Heart left ventricle (tissue), 16 donors: ENCODE data around the gene HIGD1C. TPM values are rescaled to one million over a fixed set of nuclear protein-coding genes. Genes with fewer than 3 reads are reported as not detected.

Source experiments
- ATAC-seq, 4 donors: fragments of 200-7000 bp; cut with Tn5 transposase; one replicate each; pipeline ENCODE4 v1.9.1; 2020 to 2022; ENCODE audit warnings: moderate library complexity in 4 of 4, mild to moderate bottlenecking in 3 of 4, moderate number of reproducible peaks in 1 of 4
- DNase-seq, 5 donors: peaks; one replicate each; pipeline ENCODE4 v3.0.0-alpha.2; 2020
- H3K27ac ChIP-seq, 12 donors: fragments of 200-600 bp; sonication (generic) in 4 of 12; one replicate each; pipeline versions ENCODE4 v1.5.0 to v1.8.0; 2016 to 2022; ENCODE audit warnings: mild to moderate bottlenecking in 2 of 12
- H3K27me3 ChIP-seq, 9 donors: fragments of 200-600 bp; sonication (generic) in 2 of 9; one replicate each; pipeline versions ENCODE4 v1.5.1 to v1.8.0; 2016 to 2022; ENCODE audit warnings: mild to moderate bottlenecking in 3 of 9
- H3K36me3 ChIP-seq, 9 donors: fragments of 200-600 bp; sonication (generic) in 2 of 9; one replicate each; pipeline versions ENCODE4 v1.5.0 to v1.8.0; 2018 to 2022; ENCODE audit warnings: mild to moderate bottlenecking in 2 of 9
- H3K4me1 ChIP-seq, 12 donors: fragments of 200-600 bp; sonication (generic) in 4 of 12; one replicate each; pipeline versions ENCODE4 v1.5.0 to v1.8.0; 2016 to 2022; ENCODE audit warnings: mild to moderate bottlenecking in 3 of 12
- H3K4me3 ChIP-seq, 12 donors: fragments of 200-600 bp; sonication (generic) in 4 of 12; one replicate each; pipeline versions ENCODE4 v1.5.0 to v1.8.0; 2017 to 2022; ENCODE audit warnings: mild to moderate bottlenecking in 9 of 12, moderate library complexity in 4 of 12
- H3K9me3 ChIP-seq, 12 donors: fragments of 200-600 bp; sonication (generic) in 4 of 12; one replicate each; pipeline versions ENCODE4 v1.5.0 to v1.8.0; 2016 to 2022; ENCODE audit warnings: mild to moderate bottlenecking in 1 of 12
- POLR2A ChIP-seq, 2 donors: fragments of 450-650 bp; IDR thresholded peaks; one replicate each; pipeline ENCODE4 v1.6.1; 2017; ENCODE audit warnings: antibody characterized with exemption in 2 of 2, mild to moderate bottlenecking in 2 of 2, moderate library complexity in 2 of 2
- WGBS, 4 donors: extraction: QIAGEN DNeasy Blood & Tissue Kit in 2 of 4; methylation state at CpG; one replicate each; pipeline versions ENCODE4 v1.1.5 to v1.1.7; 2013 to 2018; 5-methylcytosine and 5-hydroxymethylcytosine counted together
- intact Hi-C, 10 donors: fragments of 100-400 bp; cut with DNase I; formaldehyde crosslinking; loops; one replicate each; pipeline versions ENCODE4 v1.11.1 to v1.14.2; 2022
- polyA plus RNA-seq, 2 donors: library from polyadenylated mRNA; stranded (reverse); fragments of 200-250 nt; gene quantifications; one replicate each; pipeline ENCODE4 v1.2.3, GENCODE V29; 2013
- total RNA-seq, 9 donors: library from RNA; depleted of rRNA in 2 of 9; stranded (reverse); fragments of >200 nt in 2 of 9; fragmentation: NEBNext Ultra II Directional in 3 of 9; extraction: Animal tissue kit (Norgen Biotek cat#: 25700) in 3 of 9; gene quantifications; one replicate each; pipeline versions ENCODE4 v1.1.0 to v1.2.4, GENCODE V29; 2016 to 2023
- TF ChIP-seq, protein P1 (sequence below), 12 donors: fragments of 200-600 bp; sonication (generic) in 4 of 12; IDR thresholded peaks; one replicate each; pipeline versions ENCODE4 v1.5.0 to v1.8.0; 2018 to 2022; ENCODE audit warnings: antibody characterized with exemption in 12 of 12, mild to moderate bottlenecking in 5 of 12
- donor health status: ischemic (EF 13 %, LVEDD 7.1; RV severe dilation, severe dysfunction).
- donor health status: healthy with polysubstance abuse.
- donor health status: DM: no; HTN: yes; CAD: no.
- donor health status: DM: no; HTN: no; CAD: no.
- donor health status: ischemic (EF 25% LVEDD 6.9; RV normal size, moderate dysfunction).
- donor health status: ischemic (EF 25% LVEDD 5.7; RV mildly dilated, moderate dysfunction).
- donor health status: healthy.
- donor health status: DM: yes; HTN: yes; CAD: no.
- donor health status: ischemic (EF 35%, LVEDD 5.7; RV mildly dilated, moderate dysfunction).
- donor health status: nonischemic (EF 11% LVEDD 7.7; RV severe dilation, severe dysfunction).
- donor health status: DM: yes; HTN: yes; CAD: no.
- donor health status: PGD.
- donor health status: ischemic (EF 29% LVEDD 5.4; RV normal size, mild dysfunction).
- donor health status: nonischemic (EF 23%, LVEDD 6.1; RV moderate dilation, normal function).

The HIGD1C gene
- total and polyA plus RNA-seq, 11 donors, result not detected

- Histone ChIP-seq H3K9me3 (no peaks in the 10 kb centered on the region), H3K27ac (peak overlapping the region in 2 of 12 donors; percentile 9 to 29), H3K4me1 (peaks cover 0 to 18% (median 7%) of the 10 kb centered on the region in 12 donors), H3K27me3 (no peaks in the 10 kb centered on the region), H3K4me3 (no peak overlapping the region), H3K36me3 (peaks cover 0 to 96% (median 81%) of the 10 kb centered on the region in 9 donors)
- intact Hi-C loops, result loop anchor here in 1 of 10 donors (5.0 kb wide), 1 partner anchor 223 kb away; no protein-coding TSS in a partner anchor
- no peak for ATAC-seq
- WGBS, 4 donors, result 81 to 94% (median 87%) methylated on average over 3 of the region's 3 CpGs
- TF ChIP-seq, protein P1, sequence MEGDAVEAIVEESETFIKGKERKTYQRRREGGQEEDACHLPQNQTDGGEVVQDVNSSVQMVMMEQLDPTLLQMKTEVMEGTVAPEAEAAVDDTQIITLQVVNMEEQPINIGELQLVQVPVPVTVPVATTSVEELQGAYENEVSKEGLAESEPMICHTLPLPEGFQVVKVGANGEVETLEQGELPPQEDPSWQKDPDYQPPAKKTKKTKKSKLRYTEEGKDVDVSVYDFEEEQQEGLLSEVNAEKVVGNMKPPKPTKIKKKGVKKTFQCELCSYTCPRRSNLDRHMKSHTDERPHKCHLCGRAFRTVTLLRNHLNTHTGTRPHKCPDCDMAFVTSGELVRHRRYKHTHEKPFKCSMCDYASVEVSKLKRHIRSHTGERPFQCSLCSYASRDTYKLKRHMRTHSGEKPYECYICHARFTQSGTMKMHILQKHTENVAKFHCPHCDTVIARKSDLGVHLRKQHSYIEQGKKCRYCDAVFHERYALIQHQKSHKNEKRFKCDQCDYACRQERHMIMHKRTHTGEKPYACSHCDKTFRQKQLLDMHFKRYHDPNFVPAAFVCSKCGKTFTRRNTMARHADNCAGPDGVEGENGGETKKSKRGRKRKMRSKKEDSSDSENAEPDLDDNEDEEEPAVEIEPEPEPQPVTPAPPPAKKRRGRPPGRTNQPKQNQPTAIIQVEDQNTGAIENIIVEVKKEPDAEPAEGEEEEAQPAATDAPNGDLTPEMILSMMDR (IDR thresholded peaks at IDR 0.05), result no peak
- no peak for TF ChIP-seq POLR2A (IDR thresholded peaks at IDR 0.05)
- no peak for DNase-seq
These were observed 38.4 kb downstream of the HIGD1C start for GRCh38 chr12:50990791-50991190.

DNA sequence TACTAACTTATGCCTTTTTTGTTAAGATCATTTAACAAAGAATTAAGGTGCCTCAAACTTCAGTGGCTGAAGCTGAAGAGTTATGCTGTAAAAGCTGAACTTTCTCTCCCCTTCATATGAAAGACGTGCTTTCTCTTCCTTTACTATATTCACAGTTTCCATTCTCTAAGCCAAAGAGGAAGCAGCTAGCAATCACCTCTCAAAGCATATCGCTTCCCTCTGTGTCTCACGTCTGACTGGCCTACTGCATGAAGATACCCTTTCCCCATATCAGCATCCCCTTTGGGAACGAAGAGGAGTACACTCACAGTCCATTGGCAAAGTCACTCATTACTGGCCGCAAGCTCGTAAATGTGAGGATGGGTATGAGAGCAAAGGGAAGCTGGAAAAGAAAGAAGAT, 38.9 kb downstream of the HIGD1C start:
- Histone ChIP-seq H3K4me3 (no peak overlapping the region), H3K9me3 (no peaks in the 10 kb centered on the region), H3K4me1 (peaks cover 0 to 13% (median 4%) of the 10 kb centered on the region in 12 donors), H3K36me3 (peaks cover 0 to 100% (median 86%) of the 10 kb centered on the region in 9 donors), H3K27ac (peak overlapping the region in 2 of 12 donors; percentile 9 to 29), H3K27me3 (no peaks in the 10 kb centered on the region)
- ATAC-seq (no peak), DNase-seq (no peak)
- intact Hi-C loops, result loop anchor here in 1 of 10 donors (5.0 kb wide), 1 partner anchor 224 kb away; no protein-coding TSS in a partner anchor
- TF ChIP-seq, protein P1 (IDR thresholded peaks at IDR 0.05), result no peak
- no peak for TF ChIP-seq POLR2A (IDR thresholded peaks at IDR 0.05)
- 68 to 80% (median 73%) methylated on average over 6 of the region's 6 CpGs for WGBS, 4 donors

DNA sequence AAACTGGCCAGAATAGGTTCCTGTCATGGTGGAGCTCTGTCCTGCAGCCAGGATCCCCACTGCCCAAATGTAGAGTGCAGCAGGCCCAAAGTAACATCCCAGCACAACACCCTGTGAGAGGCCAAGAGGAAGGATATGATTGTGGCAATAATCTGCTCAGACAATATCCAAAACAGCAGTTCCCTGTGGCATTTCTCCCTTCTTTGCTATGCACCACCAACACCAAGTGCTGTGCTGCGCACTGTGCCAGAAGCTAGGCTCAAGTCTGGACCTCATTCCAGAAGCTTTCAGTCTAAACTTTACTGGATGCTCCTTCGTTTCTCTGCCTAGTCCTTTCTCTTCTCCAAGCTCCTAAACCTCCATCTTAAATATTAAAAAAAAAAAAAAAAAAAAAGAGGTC, 40.5 kb downstream of the HIGD1C start:
- WGBS, 4 donors, result 19 to 72% (median 21%) methylated on average over 2 of the region's 2 CpGs
- TF ChIP-seq, protein P1 (IDR thresholded peaks at IDR 0.05), result no peak
- TF ChIP-seq POLR2A (IDR thresholded peaks at IDR 0.05), result no peak
- Histone ChIP-seq H3K27me3 (no peaks in the 10 kb centered on the region), H3K9me3 (no peaks in the 10 kb centered on the region), H3K4me1 (peaks cover 0 to 5% (median 0%) of the 10 kb centered on the region in 12 donors), H3K27ac (no peak overlapping the region), H3K36me3 (peaks cover 0 to 100% (median 93%) of the 10 kb centered on the region in 9 donors), H3K4me3 (no peak overlapping the region)
- DNase-seq (peak in 3 of 5 donors; percentile 11 to 59 (median 26)), ATAC-seq (peak in 3 of 4 donors; percentile 10 to 39 (median 22))
- intact Hi-C loops, result loop anchor here in 1 of 10 donors (5.0 kb wide), 1 partner anchor 226 kb away; no protein-coding TSS in a partner anchor

GRCh38 chr12:50999093-50999492, 46.7 kb downstream of the HIGD1C start:
- ATAC-seq, result peak in 1 of 4 donors; percentile 44
- DNase-seq, result no peak
- 81 to 93% (median 92%) methylated on average over 4 of the region's 4 CpGs for WGBS, 4 donors

More at GRCh38 chr12:50999093-50999492, 46.7 kb downstream of the HIGD1C start:
- peaks cover 0 to 98% (median 91%) of the 10 kb centered on the region in 9 donors for H3K36me3 ChIP-seq
- intact Hi-C loops, result no loop called here
- H3K27ac ChIP-seq, result peak overlapping the region in 1 of 12 donors; percentile 70
- H3K4me1 ChIP-seq, result peaks cover 0 to 2% (median 0%) of the 10 kb centered on the region in 12 donors
- no peaks in the 10 kb centered on the region for H3K9me3 ChIP-seq
- H3K27me3 ChIP-seq, result no peaks in the 10 kb centered on the region
- H3K4me3 ChIP-seq, result no peak overlapping the region
- TF ChIP-seq POLR2A (IDR thresholded peaks at IDR 0.05), result no peak
- TF ChIP-seq, protein P1 (IDR thresholded peaks at IDR 0.05), result no peak
